OCI-LY7 (cell line): ENCODE results near the gene ACCS. TPM values are rescaled to one million over a fixed set of nuclear protein-coding genes. Genes with fewer than 3 reads are reported as not detected.

Experiments used
- BruUV-seq: library from RNA; stranded (reverse); fragments of 400-500 nt; replicated peaks from 2 replicates; lab custom pipeline; 2021; lab: Mats Ljungman, UMichigan
- CTCF ChIA-PET: fragments of 300-600 bp; sonication (Branson Sonifier 250); formaldehyde crosslinking; loops from one replicate; lab custom pipeline; 2022; ENCODE audit warnings: antibody characterized with exemption; ENCODE audit not compliant: unreplicated experiment; lab: Charles Lee
- POLR2A ChIA-PET: fragments of 300-600 bp; sonication (Branson Sonifier 250); formaldehyde crosslinking; loops from one replicate; lab custom pipeline; 2022; ENCODE audit warnings: antibody characterized with exemption; lab: Charles Lee
- DNase-seq: peaks from one replicate; pipeline ENCODE4 v3.0.0-alpha.2; 2015; ENCODE audit warnings: low spot score
- H2AFZ ChIP-seq: fragments of 200-600 bp; sonication (generic), shearing (Covaris generic); 2 replicates; pipeline ENCODE4 v1.6.1; 2014; ENCODE audit warnings: mild to moderate bottlenecking, antibody characterized with exemption, low read length, moderate library complexity
- H3K27ac ChIP-seq: fragments of 200-600 bp; sonication (generic); 2 replicates; pipeline ENCODE4 v1.5.1; 2014; ENCODE audit warnings: mixed run types, low read depth, mild to moderate bottlenecking, moderate library complexity, low read length, inconsistent platforms; ENCODE audit not compliant: poor library complexity, severe bottlenecking
- H3K36me3 ChIP-seq: fragments of 200-600 bp; sonication (generic); 2 replicates; pipeline ENCODE4 v1.6.1; 2014; ENCODE audit warnings: mild to moderate bottlenecking, antibody characterized with exemption, low read length, moderate library complexity, mixed read lengths; ENCODE audit not compliant: insufficient read depth
- H3K4me1 ChIP-seq: fragments of 200-600 bp; sonication (generic); 2 replicates; pipeline ENCODE4 v1.5.1; 2014; ENCODE audit warnings: mild to moderate bottlenecking, low read length; ENCODE audit not compliant: insufficient read depth, poor library complexity, severe bottlenecking
- H3K4me2 ChIP-seq: fragments of 200-600 bp; sonication (generic); 2 replicates; pipeline ENCODE4 v1.6.1; 2014; ENCODE audit warnings: mild to moderate bottlenecking, low read length
- H3K4me3 ChIP-seq: fragments of 200-600 bp; sonication (generic); 2 replicates; pipeline ENCODE4 v1.5.1; 2014; ENCODE audit warnings: mild to moderate bottlenecking, low read depth, low read length; ENCODE audit not compliant: poor library complexity, severe bottlenecking
- H3K79me2 ChIP-seq: fragments of 200-600 bp; sonication (generic); 2 replicates; pipeline ENCODE4 v1.6.1; 2016; ENCODE audit warnings: low read depth, mild to moderate bottlenecking, low read length, moderate library complexity, mixed read lengths; ENCODE audit not compliant: insufficient read depth
- H3K9me2 ChIP-seq: fragments of 200-600 bp; sonication (generic); 2 replicates; pipeline ENCODE4 v1.6.1; 2016; ENCODE audit warnings: mild to moderate bottlenecking, low read length, mixed read lengths; ENCODE audit not compliant: insufficient read depth
- H3K9me3 ChIP-seq: fragments of 200-600 bp; sonication (generic); 2 replicates; pipeline ENCODE4 v1.6.1; 2014; ENCODE audit warnings: mild to moderate bottlenecking, mixed run types, low read length, mixed read lengths
- H4K20me1 ChIP-seq: fragments of 200-600 bp; sonication (generic); 2 replicates; pipeline ENCODE4 v1.6.1; 2014; ENCODE audit warnings: mild to moderate bottlenecking, antibody characterized with exemption, low read length, moderate library complexity, mixed read lengths; ENCODE audit not compliant: insufficient read depth
- EZH2phosphoT487 ChIP-seq: fragments of 200-600 bp; sonication (generic); IDR thresholded peaks from 2 replicates; pipeline ENCODE4 v1.6.1; 2018; ENCODE audit warnings: low read depth, borderline replicate concordance, mild to moderate bottlenecking, mixed run types, antibody characterized with exemption, low read length, moderate library complexity, mixed read lengths
- intact Hi-C: fragments of 100-400 bp; cut with micrococcal nuclease; formaldehyde crosslinking; loops from one replicate; pipeline ENCODE4 v1.10.0; 2022; ENCODE audit not compliant: unreplicated experiment
- total RNA-seq, 2 experiments: library from RNA; depleted of rRNA in 1 of 2; stranded (reverse); fragments of >200 nt in 1 of 2; shearing (Covaris generic) in 1 of 2; gene quantifications; 2 replicates each; pipeline ENCODE4 v1.2.3, GENCODE V29; 2014 to 2022
- TF ChIP-seq, protein P1 (sequence below): fragments of 200-600 bp; sonication (generic); conservative IDR thresholded peaks from 2 replicates; pipeline ENCODE4 v1.5.1; 2014; ENCODE audit warnings: mild to moderate bottlenecking, antibody characterized with exemption, low read length, moderate library complexity, mixed read lengths

ACCS gene
- total RNA-seq, 2 experiments from 2014 or later: not detected

DNA sequence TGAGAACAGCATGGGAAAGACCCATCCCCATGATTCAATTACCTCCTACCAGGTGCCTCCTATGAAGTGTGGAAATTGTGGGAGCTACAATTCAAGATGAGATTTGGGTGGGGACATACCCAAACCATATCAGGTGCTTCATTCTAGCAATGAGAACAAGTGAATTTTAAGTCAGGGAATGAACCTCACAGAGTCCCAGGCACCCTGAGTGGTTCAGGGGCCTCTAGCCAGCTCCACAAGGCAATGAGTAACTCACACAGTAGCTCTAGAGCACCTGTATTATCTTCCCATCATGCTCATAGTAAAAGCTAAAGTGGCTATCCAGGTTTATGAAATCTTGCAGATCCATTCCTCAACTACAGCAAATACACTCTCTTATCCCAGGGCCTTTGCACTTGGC, 31.4 kb upstream of the ACCS start:
- Histone ChIP-seq H4K20me1 (no peaks in the 10 kb centered on the region), H3K4me2 (no peak overlapping the region), H3K36me3 (no peaks in the 10 kb centered on the region), H3K4me3 (no peak overlapping the region), H3K9me3 (no peaks in the 10 kb centered on the region), H3K79me2 (no peaks in the 10 kb centered on the region), H3K4me1 (no peaks in the 10 kb centered on the region), H3K27ac (no peak overlapping the region), H2AFZ (no peak overlapping the region), H3K9me2 (no peaks in the 10 kb centered on the region)
- intact Hi-C loops: loop anchor here (5.0 kb wide), 1 partner anchor 142 kb away; no protein-coding TSS in a partner anchor
- ChIA-PET POLR2A (interaction anchor here (0.6 kb wide), 1 partner anchor 451 kb away, joined by 3 read pairs; no protein-coding TSS in a partner anchor), CTCF (no interaction called here)
- no peak for DNase-seq
- BruUV-seq: no TSS peak
- TF ChIP-seq EZH2phosphoT487: no peak
- TF ChIP-seq, protein P1, sequence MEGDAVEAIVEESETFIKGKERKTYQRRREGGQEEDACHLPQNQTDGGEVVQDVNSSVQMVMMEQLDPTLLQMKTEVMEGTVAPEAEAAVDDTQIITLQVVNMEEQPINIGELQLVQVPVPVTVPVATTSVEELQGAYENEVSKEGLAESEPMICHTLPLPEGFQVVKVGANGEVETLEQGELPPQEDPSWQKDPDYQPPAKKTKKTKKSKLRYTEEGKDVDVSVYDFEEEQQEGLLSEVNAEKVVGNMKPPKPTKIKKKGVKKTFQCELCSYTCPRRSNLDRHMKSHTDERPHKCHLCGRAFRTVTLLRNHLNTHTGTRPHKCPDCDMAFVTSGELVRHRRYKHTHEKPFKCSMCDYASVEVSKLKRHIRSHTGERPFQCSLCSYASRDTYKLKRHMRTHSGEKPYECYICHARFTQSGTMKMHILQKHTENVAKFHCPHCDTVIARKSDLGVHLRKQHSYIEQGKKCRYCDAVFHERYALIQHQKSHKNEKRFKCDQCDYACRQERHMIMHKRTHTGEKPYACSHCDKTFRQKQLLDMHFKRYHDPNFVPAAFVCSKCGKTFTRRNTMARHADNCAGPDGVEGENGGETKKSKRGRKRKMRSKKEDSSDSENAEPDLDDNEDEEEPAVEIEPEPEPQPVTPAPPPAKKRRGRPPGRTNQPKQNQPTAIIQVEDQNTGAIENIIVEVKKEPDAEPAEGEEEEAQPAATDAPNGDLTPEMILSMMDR: no peak

DNA sequence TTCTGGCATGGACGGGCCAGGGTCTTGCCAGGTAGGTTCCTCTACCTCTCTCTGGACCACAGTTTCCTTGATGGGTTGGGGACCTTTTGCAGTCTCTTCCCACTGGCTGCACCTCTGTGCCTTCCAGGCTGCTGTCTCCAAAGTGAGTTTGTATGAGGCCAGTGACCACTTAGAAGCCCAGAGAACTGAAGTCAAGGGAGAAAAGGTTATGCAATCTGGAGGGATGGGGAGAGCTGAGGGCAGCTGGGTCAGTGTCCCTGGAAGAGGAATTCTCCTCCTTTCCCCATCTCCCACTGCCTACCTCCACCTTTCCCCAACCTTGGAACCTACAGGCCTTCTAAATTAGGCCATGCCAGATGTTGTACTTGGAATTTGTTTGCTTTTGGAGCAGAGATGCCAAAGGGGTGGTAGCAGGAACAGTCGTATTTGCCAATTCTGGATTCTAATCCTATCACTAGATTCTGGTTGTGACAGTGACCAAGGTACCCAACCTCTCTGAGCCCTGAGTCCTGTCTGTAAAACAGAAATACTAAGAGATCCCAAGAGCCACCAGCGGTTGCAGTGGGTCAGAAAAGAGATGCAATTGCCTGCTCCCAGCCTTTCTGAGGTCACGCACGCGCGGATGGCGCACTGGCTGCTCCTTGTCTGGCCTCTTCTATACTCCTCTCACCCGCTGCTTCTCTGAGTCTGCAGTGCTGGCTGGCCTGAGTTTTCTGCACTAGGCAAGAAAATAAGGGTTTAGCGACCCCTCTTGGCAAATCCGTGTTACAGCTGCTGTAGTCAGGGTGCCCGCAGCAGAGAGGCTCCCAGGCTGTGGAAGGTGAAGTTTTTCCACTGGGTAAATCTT, 29.0 kb upstream of the ACCS start:
- Histone ChIP-seq H3K9me3 (no peaks in the 10 kb centered on the region), H4K20me1 (no peaks in the 10 kb centered on the region), H3K9me2 (no peaks in the 10 kb centered on the region), H3K4me3 (no peak overlapping the region), H2AFZ (no peak overlapping the region), H3K4me1 (no peaks in the 10 kb centered on the region), H3K27ac (no peak overlapping the region), H3K79me2 (no peaks in the 10 kb centered on the region), H3K36me3 (no peaks in the 10 kb centered on the region), H3K4me2 (no peak overlapping the region)
- BruUV-seq: no TSS peak
- intact Hi-C loops: loop anchor here (5.0 kb wide), 1 partner anchor 145 kb away; no protein-coding TSS in a partner anchor
- ChIA-PET CTCF (interaction anchor here (1.6 kb wide), 1 partner anchor 147 kb away, joined by 4 read pairs; no protein-coding TSS in a partner anchor), POLR2A (no interaction called here)
- peak; percentile 34 for DNase-seq
- TF ChIP-seq EZH2phosphoT487: no peak
- TF ChIP-seq, protein P1: peak; percentile 70

DNA sequence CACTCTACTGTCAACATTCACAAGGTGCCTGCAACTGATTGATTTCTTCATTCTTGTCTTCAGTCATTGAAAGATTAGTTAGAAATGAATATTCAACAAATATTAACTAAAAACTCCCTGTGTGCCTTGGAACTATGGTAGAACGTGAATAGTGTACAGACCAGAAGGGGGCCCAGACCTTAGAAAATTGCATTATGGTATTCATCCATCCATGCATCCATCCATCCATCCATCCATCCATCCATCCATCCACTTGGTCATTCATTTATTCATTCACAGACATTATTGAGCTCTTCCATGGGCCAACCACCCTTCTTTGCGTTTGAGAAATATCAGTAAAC, 28.4 kb upstream of the ACCS start:
- no peak overlapping the region for H2AFZ ChIP-seq
- H3K4me1 ChIP-seq: no peaks in the 10 kb centered on the region
- H3K36me3 ChIP-seq: no peaks in the 10 kb centered on the region
- H4K20me1 ChIP-seq: no peaks in the 10 kb centered on the region
- no peak overlapping the region for H3K4me3 ChIP-seq
- DNase-seq: no peak
- intact Hi-C loops: loop anchor here (5.0 kb wide), 1 partner anchor 145 kb away; no protein-coding TSS in a partner anchor
- ChIA-PET POLR2A (no interaction called here), CTCF (interaction anchor here (1.6 kb wide), 1 partner anchor 148 kb away, joined by 4 read pairs; no protein-coding TSS in a partner anchor)
- H3K4me2 ChIP-seq: no peak overlapping the region
- H3K79me2 ChIP-seq: no peaks in the 10 kb centered on the region
- BruUV-seq: no TSS peak
- no peak for TF ChIP-seq EZH2phosphoT487
- TF ChIP-seq, protein P1: peak; percentile 41; the same call in 1 of the 2 replicates
- no peak overlapping the region for H3K27ac ChIP-seq
- H3K9me3 ChIP-seq: no peaks in the 10 kb centered on the region
- H3K9me2 ChIP-seq: no peaks in the 10 kb centered on the region
